Peyer's patch (tissue), 4 donors: ENCODE data around the gene PLD5.
"Not testable (repeated sequence)": the region's sequence is repeated elsewhere in the genome, so short reads cannot be mapped to it uniquely, and the experiment has no call there.

Experiments
- POLR2A ChIP-seq, 2 donors: fragments of 450-650 bp; IDR thresholded peaks; one replicate each; pipeline ENCODE4 v1.5.1; 2017; ENCODE audit warnings: antibody characterized with exemption in 2 of 2, mild to moderate bottlenecking in 2 of 2, moderate library complexity in 2 of 2
- TF ChIP-seq, protein P1 (sequence below), 6 experiments: fragments of 450-650 bp in 4 of 6; fragments of 200-600 bp in 2 of 6; sonication (generic) in 1 of 6; IDR thresholded peaks; one replicate each; pipeline ENCODE4 v1.5.1; 2017 to 2019; ENCODE audit warnings: antibody characterized with exemption in 6 of 6, mild to moderate bottlenecking in 3 of 6, moderate library complexity in 1 of 6

DNA sequence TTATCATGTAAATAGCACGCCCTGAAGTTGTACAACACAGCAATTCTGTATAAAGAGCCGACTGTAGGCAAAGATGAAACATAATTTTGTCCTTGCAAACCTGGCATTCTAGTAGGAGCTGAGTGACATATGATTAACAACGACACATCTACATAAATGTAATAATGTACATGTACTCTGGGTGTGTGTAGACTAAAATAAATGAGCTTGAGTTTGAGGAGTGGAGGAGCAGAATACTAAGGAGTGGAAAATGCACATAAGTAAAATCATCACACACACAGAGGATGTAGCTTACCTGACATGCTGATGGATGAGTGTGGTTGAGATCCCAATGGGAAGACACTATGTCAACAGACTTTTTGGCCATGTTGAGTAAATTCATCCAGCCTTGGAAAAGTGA, 236.4 kb downstream of the PLD5 start:
- TF ChIP-seq, protein P1, sequence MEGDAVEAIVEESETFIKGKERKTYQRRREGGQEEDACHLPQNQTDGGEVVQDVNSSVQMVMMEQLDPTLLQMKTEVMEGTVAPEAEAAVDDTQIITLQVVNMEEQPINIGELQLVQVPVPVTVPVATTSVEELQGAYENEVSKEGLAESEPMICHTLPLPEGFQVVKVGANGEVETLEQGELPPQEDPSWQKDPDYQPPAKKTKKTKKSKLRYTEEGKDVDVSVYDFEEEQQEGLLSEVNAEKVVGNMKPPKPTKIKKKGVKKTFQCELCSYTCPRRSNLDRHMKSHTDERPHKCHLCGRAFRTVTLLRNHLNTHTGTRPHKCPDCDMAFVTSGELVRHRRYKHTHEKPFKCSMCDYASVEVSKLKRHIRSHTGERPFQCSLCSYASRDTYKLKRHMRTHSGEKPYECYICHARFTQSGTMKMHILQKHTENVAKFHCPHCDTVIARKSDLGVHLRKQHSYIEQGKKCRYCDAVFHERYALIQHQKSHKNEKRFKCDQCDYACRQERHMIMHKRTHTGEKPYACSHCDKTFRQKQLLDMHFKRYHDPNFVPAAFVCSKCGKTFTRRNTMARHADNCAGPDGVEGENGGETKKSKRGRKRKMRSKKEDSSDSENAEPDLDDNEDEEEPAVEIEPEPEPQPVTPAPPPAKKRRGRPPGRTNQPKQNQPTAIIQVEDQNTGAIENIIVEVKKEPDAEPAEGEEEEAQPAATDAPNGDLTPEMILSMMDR (IDR thresholded peaks at IDR 0.05): not testable (repeated sequence)
- TF ChIP-seq POLR2A (IDR thresholded peaks at IDR 0.05): not testable (repeated sequence)
